ENCODE measurements around the gene SLC31A1. TPM values are rescaled to one million over a fixed set of nuclear protein-coding genes. Genes with fewer than 3 reads are reported as not detected.
A peak's percentile ranks its signal among the peaks of the same experiment; 100 is the strongest.
"Not testable (repeated sequence)": the region's sequence is repeated elsewhere in the genome, so short reads cannot be mapped to it uniquely, and the experiment has no call there.

Gene SLC31A1
- total RNA-seq, 1 donor from 2014 or later = 32.4 TPM

DNA sequence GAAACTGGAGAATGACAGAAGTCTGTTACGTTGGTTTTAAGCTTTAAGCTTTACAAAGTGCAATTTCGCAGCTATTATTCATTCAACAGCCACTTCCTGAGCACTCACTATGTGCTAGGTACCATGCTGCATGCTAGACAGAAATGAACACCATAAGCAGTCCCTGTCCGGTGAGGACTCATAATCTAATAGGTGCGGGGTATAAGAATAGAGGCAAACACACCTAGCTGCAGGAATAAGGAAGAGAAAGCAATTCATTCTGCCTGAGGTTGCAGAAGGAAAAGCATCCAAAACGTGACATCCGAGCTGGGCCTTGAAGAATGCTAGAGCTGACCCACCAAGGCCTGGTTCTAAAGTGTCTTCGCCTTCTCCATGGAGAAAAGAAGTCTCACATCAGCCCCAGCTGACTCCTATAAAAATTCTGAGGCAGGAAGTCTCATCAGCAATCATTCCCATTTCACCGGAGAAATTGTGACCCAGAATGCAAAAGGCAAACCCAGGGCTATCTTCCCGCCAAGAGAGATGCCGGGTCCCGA lies 809 bp upstream of the SLC31A1 start:
- peak; percentile 9 for DNase-seq (ENCODE audit: low read depth)

DNA sequence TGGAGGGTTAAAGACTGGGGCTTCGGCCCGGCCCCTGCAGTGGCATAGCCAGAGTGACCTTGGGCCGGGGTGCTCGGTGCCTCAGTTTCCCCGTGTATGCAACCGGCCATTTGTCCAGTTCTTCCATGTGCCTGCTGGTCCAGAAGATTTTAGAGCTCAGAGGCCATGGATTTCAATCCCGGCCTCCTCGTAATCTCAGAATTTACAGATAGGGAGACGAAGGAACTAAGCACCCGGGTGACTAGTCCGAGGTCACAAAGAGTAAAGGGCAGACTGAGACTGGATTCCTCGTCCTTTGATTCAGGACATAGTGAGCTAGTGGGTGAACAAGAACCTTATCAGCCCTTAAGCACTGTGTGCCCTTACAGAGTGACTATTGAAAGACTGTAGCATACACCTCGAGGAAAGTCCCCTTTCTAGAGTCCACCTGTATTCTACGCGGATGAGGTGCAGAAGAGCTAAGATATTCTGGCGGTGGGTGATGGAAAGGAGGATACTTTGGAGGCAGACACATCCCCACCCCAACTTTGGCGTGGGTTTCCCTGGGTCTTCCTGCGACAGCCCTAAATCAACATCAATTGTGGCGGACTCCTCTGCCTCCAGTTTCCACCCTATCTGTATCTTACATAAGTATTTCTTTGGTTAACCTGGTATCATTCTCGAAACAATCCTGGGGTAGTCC lies 597 bp downstream of the SLC31A1 start:
- DNase-seq (ENCODE audit: low read depth) = peak; percentile 14

DNA sequence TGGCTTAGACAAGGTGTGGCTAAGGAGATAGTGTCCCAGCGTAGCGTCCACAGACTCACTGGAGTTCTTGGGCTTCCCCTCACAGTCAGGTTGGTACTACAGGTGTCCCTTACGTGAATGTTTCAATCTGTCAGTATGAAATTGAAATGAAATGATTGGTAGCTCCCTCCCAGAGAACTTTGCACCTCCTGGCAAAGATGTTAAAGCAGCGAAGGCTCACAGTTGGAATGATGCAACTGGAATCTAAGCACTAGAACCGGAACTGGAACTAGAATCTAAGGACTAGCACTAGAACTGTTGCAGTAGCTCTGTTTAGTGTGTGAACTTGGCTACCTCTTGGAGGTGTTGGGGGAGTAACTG lies 1.1 kb downstream of the SLC31A1 start:
- peak; percentile 45 for DNase-seq (ENCODE audit: low read depth)

- no peak for DNase-seq (ENCODE audit: low read depth)
Observed at GRCh38 chr9:113223963-113224362, 2.6 kb downstream of the SLC31A1 start.

DNA sequence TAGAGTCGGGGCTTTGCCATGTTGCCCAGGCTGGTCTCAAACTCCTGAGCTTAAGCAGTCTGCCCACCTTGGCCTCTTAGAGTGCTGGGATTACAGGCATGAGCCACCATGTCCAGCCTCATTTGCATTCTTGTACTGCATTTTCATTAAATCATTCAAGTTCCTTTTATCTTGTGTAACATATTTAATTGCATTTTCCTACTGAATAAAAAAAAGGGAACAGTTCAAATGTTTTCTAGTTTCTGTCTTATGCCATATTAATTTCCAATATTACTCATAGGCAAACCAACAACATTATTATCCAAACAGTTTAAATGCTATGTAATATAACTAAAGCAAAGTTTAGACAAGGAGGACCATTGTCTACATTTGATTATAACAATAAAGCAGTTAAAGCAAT lies 6.1 kb downstream of the SLC31A1 start:
- DNase-seq (ENCODE audit: low read depth) = no peak

DNA sequence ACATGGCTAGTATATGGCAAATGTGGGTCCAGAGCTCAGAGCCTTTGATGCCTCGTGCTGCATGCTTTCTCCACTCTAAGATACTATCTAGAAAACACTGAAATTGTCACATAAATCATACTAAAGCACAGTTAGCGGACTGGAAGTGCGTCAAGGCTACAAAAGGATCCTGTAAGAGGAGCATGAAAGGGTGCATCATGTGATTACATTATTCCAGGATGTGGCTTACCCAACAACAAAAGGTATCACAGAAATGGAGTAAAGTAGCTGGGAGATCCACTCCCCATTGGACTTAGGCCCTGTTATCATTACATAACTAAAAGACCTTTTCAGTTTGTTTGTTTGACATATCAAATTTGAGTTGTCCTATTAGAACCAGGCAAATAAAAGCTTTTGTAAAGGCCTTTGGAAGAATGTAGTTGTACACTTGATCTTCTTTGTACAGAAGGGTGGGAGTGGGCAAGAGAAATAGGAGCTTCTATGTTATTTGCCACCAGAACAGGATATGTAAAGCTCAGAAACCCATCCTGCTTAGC lies 6.9 kb downstream of the SLC31A1 start:
- no peak for DNase-seq (ENCODE audit: low read depth)

DNA sequence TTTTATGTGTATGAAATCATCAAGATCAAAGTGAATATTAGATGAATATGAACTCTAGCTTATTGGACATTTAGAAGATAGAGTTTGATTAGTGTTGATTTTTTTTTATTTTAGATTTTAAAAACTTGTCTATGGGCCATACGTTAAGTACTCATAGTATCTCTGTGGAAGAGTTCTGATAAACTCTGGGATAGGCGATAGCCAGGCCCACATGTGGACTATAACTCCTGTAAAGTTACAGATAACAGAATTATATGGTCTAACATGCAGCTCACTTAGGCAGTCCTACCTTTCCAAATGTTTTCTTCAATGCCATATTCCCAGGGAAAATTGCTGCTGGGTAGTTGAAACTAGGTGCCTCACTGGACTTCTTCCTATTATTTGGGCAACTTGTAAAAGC lies 10.4 kb downstream of the SLC31A1 start:
- no peak for DNase-seq (ENCODE audit: low read depth)

DNA sequence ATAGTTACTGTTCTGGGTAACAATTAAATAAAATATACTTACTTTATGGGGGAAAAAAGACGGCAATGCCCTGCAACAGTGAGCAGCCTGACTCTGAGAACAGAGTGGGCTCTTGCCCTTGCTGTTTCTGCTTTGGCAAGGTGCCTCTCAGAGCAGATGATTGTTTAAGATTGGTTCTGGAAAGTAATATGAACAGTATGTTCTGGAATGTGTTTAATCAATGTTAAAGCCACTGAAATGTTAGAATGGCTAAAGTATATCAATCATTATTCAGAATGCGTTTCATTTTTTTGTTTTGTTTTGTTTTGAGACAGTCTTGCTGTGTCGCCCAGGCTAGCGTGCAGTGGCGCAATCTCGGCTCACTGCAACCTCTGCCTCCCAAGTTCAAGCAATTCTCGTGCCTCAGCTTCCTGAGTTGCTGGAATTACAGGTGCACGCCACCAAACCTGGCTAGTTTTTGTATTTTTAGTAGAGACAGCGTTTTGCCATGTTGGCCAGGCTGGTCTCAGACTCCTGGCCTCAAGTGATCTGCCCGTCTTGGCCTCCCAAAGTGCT lies 14.4 kb downstream of the SLC31A1 start:
- DNase-seq (ENCODE audit: low read depth) = peak; percentile 11

DNA sequence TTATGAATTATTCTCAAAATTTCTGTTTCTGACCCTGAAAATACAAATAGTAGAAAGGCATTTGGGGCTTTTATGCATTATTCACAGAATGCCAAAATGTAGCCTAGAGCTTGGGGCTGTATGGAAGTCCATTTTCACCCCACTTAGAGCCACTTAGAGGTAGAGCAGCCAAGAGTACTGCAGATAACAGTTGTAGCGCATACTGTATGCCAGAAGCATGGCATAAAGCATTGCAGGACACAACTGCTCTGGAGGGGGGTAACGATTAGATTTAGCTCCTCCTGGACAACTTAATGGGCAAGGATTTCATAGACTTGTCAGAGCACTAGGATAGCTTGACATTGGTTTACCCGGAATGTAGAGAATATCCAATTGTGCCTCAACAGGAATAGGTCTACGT lies 15.7 kb downstream of the SLC31A1 start:
- DNase-seq (ENCODE audit: low read depth) = no peak

- no peak for DNase-seq (ENCODE audit: low read depth)
Observed at GRCh38 chr9:113238202-113238858, 17.0 kb downstream of the SLC31A1 start.

DNA sequence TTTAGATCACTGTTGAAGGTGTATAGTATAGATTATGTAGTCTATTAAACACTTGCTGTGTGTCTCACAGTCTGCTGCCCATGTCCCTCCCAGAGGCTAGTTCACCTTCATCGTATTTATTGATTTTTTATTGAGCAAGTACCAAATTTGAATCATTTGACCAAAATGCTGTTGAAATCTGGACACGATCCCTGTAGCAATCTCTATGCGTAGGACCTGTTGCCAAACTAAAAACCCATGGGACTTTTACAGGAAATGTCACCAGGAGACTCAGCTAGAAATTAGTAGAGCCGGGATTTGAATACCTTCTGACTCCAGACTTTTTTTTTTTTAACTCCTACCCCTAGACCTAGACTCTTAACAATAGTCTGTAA lies 17.5 kb downstream of the SLC31A1 start:
- no peak for DNase-seq (ENCODE audit: low read depth)

DNA sequence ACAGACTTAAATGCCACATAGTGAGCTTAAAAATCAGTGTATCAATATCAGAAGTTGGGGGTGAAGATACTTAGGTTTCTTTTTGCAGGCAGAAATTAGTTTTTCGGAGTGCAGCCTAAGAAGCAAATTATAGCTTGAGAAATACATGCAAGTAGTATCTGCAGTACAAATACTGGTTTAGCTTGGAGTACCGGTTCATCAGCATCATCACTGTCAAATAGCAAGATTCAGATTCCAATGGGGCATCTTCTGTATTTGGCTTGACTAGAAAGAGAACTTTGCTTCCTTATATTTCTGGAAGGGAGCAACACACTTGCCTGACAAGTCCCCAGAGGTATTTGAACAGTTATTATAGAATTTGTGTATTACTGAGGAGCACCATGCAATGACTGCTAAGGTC lies 19.8 kb downstream of the SLC31A1 start:
- DNase-seq (ENCODE audit: low read depth) = no peak

- DNase-seq (ENCODE audit: low read depth) = no peak
Observed at GRCh38 chr9:113244556-113244955, 23.2 kb downstream of the SLC31A1 start.

DNA sequence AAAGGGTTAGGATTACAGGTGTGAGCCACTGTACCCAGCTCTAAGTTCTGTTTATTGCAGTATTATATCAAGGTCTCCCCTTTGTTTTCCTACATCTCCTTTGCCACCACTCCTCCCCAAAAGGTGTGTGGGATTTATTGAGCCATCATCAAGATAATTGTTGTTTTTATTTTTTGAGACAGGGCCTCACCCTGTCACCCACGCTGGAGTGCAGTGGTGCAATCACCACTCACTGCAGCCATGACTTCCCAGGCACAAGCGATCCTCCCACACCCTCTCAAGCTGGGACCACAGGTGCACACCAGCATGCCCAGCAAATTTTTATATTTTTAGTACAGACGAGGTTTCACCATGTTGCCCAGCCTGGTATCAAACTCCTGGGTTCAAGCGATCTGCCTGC lies 24.6 kb downstream of the SLC31A1 start:
- no peak for DNase-seq (ENCODE audit: low read depth)

DNA sequence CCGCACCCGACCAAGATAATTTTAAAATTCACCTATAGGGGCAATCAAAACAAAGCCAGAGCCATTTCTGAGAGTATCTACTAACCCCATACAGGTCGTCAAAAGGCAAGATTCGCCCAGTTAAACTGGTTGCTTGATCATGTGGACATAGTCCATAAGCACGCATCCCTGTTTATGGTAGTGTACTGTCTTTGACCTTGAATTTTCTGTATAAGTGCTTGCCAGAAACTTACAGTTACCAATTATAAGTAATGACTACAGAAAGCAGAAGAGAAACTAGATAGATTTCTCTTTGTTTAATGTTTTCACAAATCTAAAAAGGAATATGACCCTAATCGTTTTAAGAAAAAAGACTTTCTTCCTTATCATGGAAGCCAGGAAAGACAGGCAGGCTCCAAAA lies 25.6 kb downstream of the SLC31A1 start:
- no peak for DNase-seq (ENCODE audit: low read depth)

DNA sequence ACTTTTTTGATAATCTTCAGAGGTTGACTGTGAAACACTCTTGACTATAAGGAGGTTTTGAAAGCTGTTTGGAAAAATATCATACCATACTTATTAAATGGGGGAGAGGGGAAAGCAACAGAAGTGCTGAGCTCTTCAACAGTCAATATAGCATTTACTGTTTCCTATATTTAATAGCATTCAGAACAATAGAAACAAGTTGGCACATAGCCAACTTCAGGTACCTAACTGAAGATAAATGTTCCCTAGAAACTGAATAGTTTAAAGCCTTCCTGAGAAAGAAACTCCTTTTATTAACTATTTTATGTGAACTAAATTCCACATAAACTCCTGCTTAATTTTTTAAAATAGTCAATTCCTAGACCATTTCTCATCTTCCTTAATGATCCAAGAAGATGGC lies 26.3 kb downstream of the SLC31A1 start:
- DNase-seq (ENCODE audit: low read depth) = no peak

- DNase-seq (ENCODE audit: low read depth) = not testable (repeated sequence)
Observed at GRCh38 chr9:113249661-113250060, 28.3 kb downstream of the SLC31A1 start.

- no peak for DNase-seq (ENCODE audit: low read depth)
Observed at GRCh38 chr9:113250807-113251206, 29.5 kb downstream of the SLC31A1 start.

DNA sequence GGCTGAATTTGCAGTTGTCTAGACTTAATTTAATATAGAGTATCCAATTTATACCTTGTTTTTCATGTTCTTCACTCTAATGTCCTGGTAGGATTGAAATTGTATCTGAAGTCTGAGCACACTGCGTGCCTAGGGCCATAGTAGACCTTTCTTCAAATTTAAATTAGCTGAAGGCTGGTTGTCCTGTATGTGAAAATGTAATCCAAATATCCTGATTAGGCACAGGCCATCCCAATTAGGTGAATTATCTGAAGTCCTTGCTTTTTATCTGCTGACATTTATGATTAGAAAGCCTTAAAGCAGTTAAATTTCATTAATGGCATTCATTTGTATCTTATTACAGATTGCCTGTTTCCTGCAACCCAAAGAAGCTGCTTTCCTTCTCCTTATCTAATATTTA lies 33.6 kb downstream of the SLC31A1 start:
- no peak for DNase-seq (ENCODE audit: low read depth)

DNA sequence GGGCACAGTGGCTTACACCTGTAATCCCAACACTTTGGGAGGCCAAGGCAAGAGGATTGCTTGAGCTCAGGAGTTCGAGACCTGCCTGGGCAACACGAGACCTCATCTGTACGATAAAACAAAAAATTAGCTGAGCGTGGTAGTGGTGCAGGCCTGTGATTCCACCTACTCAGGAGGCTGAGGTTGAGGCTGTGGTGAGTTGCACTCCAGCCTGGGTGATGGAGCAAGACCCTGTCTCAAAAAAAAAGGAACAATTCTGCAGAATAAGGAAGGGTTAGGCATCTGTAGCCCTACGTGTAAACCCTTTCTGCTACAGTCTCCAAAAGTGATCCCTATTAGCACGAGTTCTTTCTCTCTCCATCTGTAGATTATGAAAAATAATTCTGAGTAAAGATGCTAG lies 34.1 kb downstream of the SLC31A1 start:
- no peak for DNase-seq (ENCODE audit: low read depth)

DNA sequence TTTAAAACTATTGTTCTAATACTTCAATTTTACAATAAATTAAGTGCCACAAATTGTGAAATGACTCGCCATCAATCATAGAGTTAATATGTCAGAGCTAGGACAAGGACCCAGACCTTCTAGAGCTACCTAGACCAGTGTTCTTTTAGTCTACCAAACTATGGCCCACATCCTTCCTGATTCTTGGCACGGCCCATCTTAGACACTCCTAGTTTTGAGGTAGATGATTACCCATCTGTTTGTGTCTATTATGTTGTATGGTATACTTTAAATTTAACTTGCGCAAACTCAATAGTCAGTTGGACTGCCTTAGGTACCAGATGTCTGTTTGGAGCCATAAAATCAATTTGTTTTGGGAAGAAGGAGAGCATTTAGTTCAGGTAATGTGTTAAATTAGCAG lies 36.5 kb downstream of the SLC31A1 start:
- DNase-seq (ENCODE audit: low read depth) = no peak

DNA sequence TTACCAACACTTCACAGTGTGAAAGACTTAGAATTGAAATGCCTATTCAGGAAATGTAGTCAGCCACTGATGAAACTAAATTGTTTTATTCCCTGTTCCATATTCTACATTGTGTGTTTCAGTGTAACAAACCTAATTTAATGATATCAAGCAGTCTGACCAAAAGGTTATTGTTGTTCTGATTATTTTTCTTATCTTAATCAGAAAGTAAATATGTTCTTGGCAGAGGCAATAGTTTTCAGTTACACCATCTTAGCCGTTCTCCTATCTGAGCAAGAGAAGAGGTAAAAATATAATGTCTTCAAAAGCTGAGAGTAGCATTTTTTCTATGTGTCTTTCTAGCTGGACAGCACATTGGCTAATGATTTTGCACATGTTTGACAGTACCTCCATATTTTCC lies 36.9 kb downstream of the SLC31A1 start:
- no peak for DNase-seq (ENCODE audit: low read depth)

All from renal cortical epithelial cell (primary cell).